GM13976 (cell line): Measurements from ENCODE around the gene SRP9.

ENCODE experiments used
- DNase-seq: peaks from one replicate; pipeline ENCODE4 v3.0.0; 2012; ENCODE audit warnings: low spot score
- in situ Hi-C: fragments of 300-500 bp; cut with MboI; formaldehyde crosslinking; loops from one replicate; pipeline ENCODE4 v1.12.0; 2022; ENCODE audit warnings: low sequenced_read_pairs, mixed read lengths, inconsistent platforms; ENCODE audit not compliant: unreplicated experiment
- TF ChIP-seq, protein P1 (sequence below): IDR thresholded peaks from 2 replicates; pipeline ENCODE4 v1.5.1; 2012; ENCODE audit warnings: borderline replicate concordance, mild to moderate bottlenecking; ENCODE audit not compliant: insufficient read depth; ENCODE audit errors: extremely low read depth, missing control alignments, control extremely low read depth

Gene SRP9

DNA sequence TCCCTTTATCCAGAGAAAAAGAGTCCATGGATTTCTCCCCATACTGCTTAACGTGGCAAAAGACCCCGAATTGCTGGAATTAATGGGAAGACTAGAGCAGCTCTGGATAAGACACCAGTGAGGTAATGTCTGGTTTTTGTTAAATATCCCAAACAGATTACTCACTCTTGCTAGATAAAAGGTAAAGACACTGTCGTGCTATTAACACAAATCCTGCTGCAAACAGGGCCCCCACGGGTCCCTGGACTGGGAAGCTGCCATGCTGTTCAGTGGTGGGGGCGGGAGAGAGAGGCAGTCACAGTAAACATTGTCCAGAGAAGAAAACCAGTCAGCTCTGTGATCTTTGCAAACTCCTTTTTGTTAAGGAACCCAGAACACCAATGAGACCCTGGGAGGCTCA is 15.2 kb upstream of the SRP9 start:
- no peak for DNase-seq
- TF ChIP-seq, protein P1, sequence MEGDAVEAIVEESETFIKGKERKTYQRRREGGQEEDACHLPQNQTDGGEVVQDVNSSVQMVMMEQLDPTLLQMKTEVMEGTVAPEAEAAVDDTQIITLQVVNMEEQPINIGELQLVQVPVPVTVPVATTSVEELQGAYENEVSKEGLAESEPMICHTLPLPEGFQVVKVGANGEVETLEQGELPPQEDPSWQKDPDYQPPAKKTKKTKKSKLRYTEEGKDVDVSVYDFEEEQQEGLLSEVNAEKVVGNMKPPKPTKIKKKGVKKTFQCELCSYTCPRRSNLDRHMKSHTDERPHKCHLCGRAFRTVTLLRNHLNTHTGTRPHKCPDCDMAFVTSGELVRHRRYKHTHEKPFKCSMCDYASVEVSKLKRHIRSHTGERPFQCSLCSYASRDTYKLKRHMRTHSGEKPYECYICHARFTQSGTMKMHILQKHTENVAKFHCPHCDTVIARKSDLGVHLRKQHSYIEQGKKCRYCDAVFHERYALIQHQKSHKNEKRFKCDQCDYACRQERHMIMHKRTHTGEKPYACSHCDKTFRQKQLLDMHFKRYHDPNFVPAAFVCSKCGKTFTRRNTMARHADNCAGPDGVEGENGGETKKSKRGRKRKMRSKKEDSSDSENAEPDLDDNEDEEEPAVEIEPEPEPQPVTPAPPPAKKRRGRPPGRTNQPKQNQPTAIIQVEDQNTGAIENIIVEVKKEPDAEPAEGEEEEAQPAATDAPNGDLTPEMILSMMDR: no peak
- in situ Hi-C loops: loop anchor here (10.0 kb wide), 1 partner anchor 212 kb away; no protein-coding TSS in a partner anchor

DNA sequence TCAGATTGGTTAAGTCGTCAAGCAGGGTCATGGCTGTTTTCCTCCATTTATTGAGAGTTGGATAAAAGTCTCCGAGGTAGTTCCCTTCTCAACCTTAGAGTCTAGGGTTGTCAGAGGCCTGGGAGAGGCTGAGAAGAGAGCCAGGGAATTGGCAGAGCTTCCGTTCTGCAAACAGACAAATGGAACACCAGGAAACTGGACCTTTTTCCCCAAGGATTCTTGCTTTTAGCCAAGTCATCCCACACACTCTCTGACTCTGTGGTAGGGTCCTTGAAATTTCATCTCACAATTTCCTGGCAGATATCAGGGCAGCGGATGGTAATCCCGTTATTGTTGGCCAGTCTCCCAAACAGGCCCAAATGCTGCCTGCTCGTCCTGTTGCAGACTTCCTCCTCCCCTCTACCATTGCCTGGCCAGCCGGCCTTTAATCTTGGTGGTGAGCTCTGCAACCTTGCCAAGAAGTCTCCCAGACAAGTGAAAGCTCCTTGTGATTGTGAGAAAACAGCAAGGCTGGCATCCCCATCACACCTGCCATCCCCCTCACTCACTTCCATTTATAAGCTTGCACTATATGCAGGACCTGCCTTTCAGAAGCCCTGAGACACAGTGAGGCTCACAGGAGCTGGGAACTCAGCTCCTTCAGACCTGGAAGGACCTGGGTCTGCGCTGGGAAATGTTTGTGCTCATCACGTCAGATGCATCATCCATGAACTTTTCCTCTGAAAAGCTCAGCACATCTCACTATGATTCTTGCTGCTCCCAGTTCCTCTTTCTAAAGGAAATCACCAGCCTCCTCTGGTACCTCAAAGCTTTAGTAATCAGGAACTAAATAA is 13.7 kb upstream of the SRP9 start:
- no peak for DNase-seq
- TF ChIP-seq, protein P1: no peak
- in situ Hi-C loops: loop anchor here (10.0 kb wide), 1 partner anchor 211 kb away; no protein-coding TSS in a partner anchor

DNA sequence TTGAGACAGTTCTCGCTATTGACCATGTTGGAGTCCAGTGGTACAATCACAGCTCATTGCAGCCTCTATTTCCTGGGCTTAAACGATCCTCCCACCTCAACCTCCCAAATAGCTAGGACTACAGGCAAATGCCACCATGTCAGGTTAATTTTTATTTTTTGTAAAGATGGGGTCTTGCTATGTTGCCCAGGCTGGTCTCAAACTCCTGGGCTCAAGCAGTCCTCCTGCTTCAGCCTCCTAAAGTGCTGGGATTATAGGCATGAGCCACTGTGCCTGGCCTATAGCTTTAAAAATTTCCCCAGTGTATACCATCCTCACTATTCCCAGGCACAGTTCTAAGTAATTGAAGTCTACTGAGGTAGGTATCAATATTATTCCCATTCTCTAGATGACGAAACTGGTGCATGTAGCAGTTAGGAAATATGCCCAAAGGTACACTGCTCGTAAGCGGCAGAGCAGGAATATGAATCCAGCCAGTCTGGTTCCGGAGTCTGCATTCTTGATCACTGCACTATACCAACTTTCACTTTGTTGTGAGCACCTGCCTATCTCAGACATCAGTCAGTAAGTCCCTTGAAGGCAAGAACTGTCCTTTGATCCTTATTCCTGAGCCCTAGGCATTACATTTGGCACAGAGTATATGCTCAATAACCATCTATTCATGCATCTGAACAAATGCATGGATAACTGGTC is 11.5 kb upstream of the SRP9 start:
- no peak for DNase-seq
- TF ChIP-seq, protein P1: no peak
- in situ Hi-C loops: loop anchor here (10.0 kb wide), 1 partner anchor 209 kb away; no protein-coding TSS in a partner anchor

DNA sequence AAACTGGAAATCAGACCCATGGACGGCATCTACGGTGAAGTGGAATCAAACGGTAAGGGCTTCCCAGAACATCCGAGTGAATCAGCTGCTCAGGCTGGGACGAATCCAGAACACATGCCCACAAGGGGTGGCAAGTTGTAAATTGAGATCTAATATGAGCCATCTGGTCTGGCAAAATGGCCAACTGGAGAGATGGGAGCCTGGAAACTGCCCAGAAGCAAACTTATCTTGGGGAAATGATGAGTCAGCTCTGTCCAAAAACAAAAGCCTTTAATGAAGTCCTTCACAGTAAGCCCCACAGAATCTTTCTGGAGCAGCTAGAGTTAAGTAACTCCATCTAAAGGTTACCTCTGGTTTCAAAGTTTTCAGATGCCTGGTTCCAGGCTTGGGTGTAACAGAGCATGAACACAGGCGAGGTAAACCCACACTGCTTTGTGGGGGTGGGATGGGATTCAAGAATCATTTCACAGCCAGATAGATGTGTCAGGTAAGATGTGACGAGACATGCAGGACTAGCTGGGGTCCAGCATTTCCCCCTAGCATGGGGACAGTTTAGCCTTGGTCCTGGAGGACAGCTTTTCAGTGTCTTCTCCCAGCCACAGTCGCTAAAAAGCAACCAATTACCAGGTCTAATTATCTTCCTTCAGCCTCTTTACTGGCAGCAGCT is 10.5 kb upstream of the SRP9 start:
- in situ Hi-C loops: loop anchor here (10.0 kb wide), 1 partner anchor 208 kb away; no protein-coding TSS in a partner anchor
- DNase-seq: no peak
- TF ChIP-seq, protein P1: no peak

DNA sequence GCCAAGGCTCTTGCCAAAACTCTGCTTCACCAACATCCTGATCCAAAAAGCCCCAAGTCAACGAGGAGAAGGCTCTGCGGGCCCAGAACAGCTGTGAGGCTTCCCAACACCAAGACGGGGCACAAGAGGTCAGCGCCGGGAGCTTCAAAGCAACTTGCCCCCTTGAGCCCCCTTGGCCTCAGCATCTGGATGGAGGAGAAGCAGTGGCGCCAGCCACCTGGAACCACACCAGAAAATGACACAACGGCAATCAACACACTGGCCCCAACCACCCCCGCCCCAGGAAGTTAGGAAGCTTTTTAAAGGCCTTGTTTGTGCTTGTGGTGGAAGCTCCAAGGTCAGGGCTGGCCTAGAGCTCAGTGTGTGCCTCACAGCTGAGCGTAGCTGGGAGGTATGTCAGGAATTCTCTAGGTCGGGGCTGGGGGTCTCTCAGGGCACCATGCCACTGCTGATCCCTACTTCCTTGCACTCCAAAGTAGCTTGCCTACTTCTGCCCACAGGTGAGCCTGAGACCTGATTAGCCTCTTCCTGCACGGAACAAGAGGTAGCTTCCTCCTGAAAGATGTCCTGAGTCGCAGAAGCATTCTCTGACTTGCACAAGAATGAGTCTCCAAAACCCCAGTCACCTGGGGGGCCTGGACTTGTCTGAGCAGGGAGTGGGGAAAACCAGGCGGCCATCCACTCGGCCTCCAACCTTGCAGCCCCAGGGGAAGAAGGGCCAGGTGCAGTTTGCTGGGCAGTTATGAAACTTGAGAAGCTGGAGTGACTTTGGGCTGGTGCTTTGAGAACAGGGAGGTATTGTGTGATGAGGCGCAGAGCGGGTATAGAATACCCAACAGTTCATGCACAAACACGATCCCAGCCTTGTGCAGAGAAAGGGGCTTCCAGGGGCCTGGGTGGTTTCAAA is 9.7 kb upstream of the SRP9 start:
- TF ChIP-seq, protein P1: no peak
- DNase-seq: no peak
- in situ Hi-C loops: loop anchor here (10.0 kb wide), 1 partner anchor 207 kb away; no protein-coding TSS in a partner anchor
